Trophoblast cell (in vitro differentiated cells and primary cell): ENCODE data around the gene CCDC40.
A peak's percentile ranks its signal among the peaks of the same experiment; 100 is the strongest.

ENCODE experiments used
- DNase-seq, 2 donors: peaks; one replicate each; pipeline ENCODE4 v3.0.0-alpha.2; 2016
- H2AFZ ChIP-seq: 2 replicates; pipeline ENCODE4 v1.6.1; 2013; ENCODE audit warnings: low read length, moderate library complexity, mild to moderate bottlenecking; ENCODE audit not compliant: insufficient read depth, poor library complexity
- H2AK5ac ChIP-seq: 2 replicates; pipeline ENCODE4 v1.6.1; 2013; ENCODE audit warnings: mild to moderate bottlenecking, low read length
- H2BK120ac ChIP-seq: 2 replicates; pipeline ENCODE4 v1.6.1; 2013; ENCODE audit warnings: low read length, mild to moderate bottlenecking, moderate library complexity; ENCODE audit not compliant: insufficient read depth, poor library complexity
- H2BK12ac ChIP-seq: 2 replicates; pipeline ENCODE4 v1.6.1; 2013; ENCODE audit warnings: mild to moderate bottlenecking, low read length, moderate library complexity
- H2BK5ac ChIP-seq: 2 replicates; pipeline ENCODE4 v1.6.1; 2013; ENCODE audit warnings: low read length, low read depth, moderate library complexity, mild to moderate bottlenecking; ENCODE audit not compliant: poor library complexity
- H3K14ac ChIP-seq: 2 replicates; pipeline ENCODE4 v1.6.1; 2013; ENCODE audit warnings: mild to moderate bottlenecking, low read length
- H3K18ac ChIP-seq: 2 replicates; pipeline ENCODE4 v1.6.1; 2013; ENCODE audit warnings: mild to moderate bottlenecking, low read length
- H3K23ac ChIP-seq: 2 replicates; pipeline ENCODE4 v1.6.1; 2013; ENCODE audit warnings: low read length
- H3K27ac ChIP-seq: 2 replicates; pipeline ENCODE4 v1.5.1; 2013; ENCODE audit warnings: low read depth, mild to moderate bottlenecking, inconsistent platforms, low read length, moderate library complexity
- H3K27me3 ChIP-seq: 2 replicates; pipeline ENCODE4 v1.6.1; 2013; ENCODE audit warnings: inconsistent platforms, mild to moderate bottlenecking, low read length, moderate library complexity; ENCODE audit not compliant: insufficient read depth
- H3K36me3 ChIP-seq, 2 experiments: 1 replicate in 1 of 2; 2 replicates in 1 of 2; pipeline ENCODE4 v1.6.1; 2013; ENCODE audit warnings: low read length in 2 of 2, mild to moderate bottlenecking in 2 of 2, moderate library complexity in 1 of 2; ENCODE audit not compliant: insufficient read depth in 2 of 2, control insufficient read depth in 1 of 2
- H3K4ac ChIP-seq: 2 replicates; pipeline ENCODE4 v1.6.1; 2013; ENCODE audit warnings: low read depth, mild to moderate bottlenecking, low read length, moderate library complexity
- H3K4me1 ChIP-seq, 2 experiments: 1 replicate in 1 of 2; 2 replicates in 1 of 2; pipeline ENCODE4 v1.6.1; 2013; ENCODE audit warnings: low read length in 2 of 2, mild to moderate bottlenecking in 2 of 2, moderate library complexity in 1 of 2; ENCODE audit not compliant: insufficient read depth in 2 of 2, control insufficient read depth in 1 of 2
- H3K4me2 ChIP-seq: 2 replicates; pipeline ENCODE4 v1.6.1; 2013; ENCODE audit warnings: inconsistent platforms, mild to moderate bottlenecking, low read length, moderate library complexity
- H3K4me3 ChIP-seq: 2 replicates; pipeline ENCODE4 v1.5.1; 2013; ENCODE audit warnings: mild to moderate bottlenecking, low read depth, low read length, inconsistent platforms
- H3K79me1 ChIP-seq: one replicate; pipeline ENCODE4 v1.6.1; 2013; ENCODE audit warnings: low read length
- H3K79me2 ChIP-seq: 2 replicates; pipeline ENCODE4 v1.6.1; 2013; ENCODE audit warnings: low read length, mild to moderate bottlenecking; ENCODE audit not compliant: control insufficient read depth, insufficient read depth, poor library complexity
- H3K9ac ChIP-seq: 2 replicates; pipeline ENCODE4 v1.6.1; 2013; ENCODE audit warnings: mild to moderate bottlenecking, low read length
- H3K9me3 ChIP-seq: 2 replicates; pipeline ENCODE4 v1.6.1; 2013; ENCODE audit warnings: low read depth, mild to moderate bottlenecking, control low read depth, inconsistent platforms, low read length; ENCODE audit not compliant: insufficient read depth
- H4K12ac ChIP-seq: 2 replicates; pipeline ENCODE4 v1.6.1; 2013; ENCODE audit warnings: low read depth, mild to moderate bottlenecking, low read length, moderate library complexity
- H4K8ac ChIP-seq: 2 replicates; pipeline ENCODE4 v1.6.1; 2013; ENCODE audit warnings: low read depth, mild to moderate bottlenecking, low read length, moderate library complexity
- H4K91ac ChIP-seq: one replicate; pipeline ENCODE4 v1.6.1; 2013; ENCODE audit warnings: low read depth, mild to moderate bottlenecking, low read length, moderate library complexity
- WGBS: extraction: QIAGEN DNeasy Blood & Tissue Kit; methylation state at CpG from one replicate; pipeline ENCODE4 v1.1.7; 2013; ENCODE audit warnings: missing lambda C conversion rate; ENCODE audit not compliant: insufficient read length, insufficient coverage; ENCODE audit errors: extremely low coverage; 5-methylcytosine and 5-hydroxymethylcytosine counted together

The CCDC40 gene

GRCh38 chr17:80103449-80104085, 67.1 kb downstream of the CCDC40 start:
- Histone ChIP-seq H2BK12ac (no peak overlapping the region), H3K14ac (no peak overlapping the region), H2AK5ac (no peak overlapping the region), H3K4me3 (no peak overlapping the region), H3K27ac (no peak overlapping the region), H3K4me2 (no peak overlapping the region), H3K4ac (no peak overlapping the region), H2BK5ac (no peak overlapping the region), H2AFZ (no peak overlapping the region), H3K79me1 (peaks cover 8% of the 10 kb centered on the region), H3K9me3 (peaks cover 3% of the 10 kb centered on the region), H4K91ac (no peak overlapping the region), H4K8ac (no peak overlapping the region), H2BK120ac (no peak overlapping the region), H3K4me1 (peaks cover 12 to 21% of the 10 kb centered on the region in 2 experiments), H3K27me3 (no peaks in the 10 kb centered on the region), H3K18ac (peak overlapping the region; percentile 1), H3K9ac (no peak overlapping the region), H3K36me3 (peaks cover 0 to 3% of the 10 kb centered on the region in 2 experiments), H4K12ac (no peak overlapping the region), H3K79me2 (peaks cover 11% of the 10 kb centered on the region), H3K23ac (no peak overlapping the region)
- no CpG with 5 or more reads among the region's 19 CpGs for WGBS
- peak in 1 of 2 donors; percentile 31 for DNase-seq

- DNase-seq, result no peak
- no peak overlapping the region for H3K4ac ChIP-seq
- no peak overlapping the region for H3K27ac ChIP-seq
- H2BK120ac ChIP-seq, result no peak overlapping the region
- H4K91ac ChIP-seq, result no peak overlapping the region
- H3K4me3 ChIP-seq, result no peak overlapping the region
- no peak overlapping the region for H4K8ac ChIP-seq
- no peak overlapping the region for H3K4me2 ChIP-seq
- peaks cover 12 to 21% of the 10 kb centered on the region in 2 experiments for H3K4me1 ChIP-seq
- H4K12ac ChIP-seq, result no peak overlapping the region
- peaks cover 3% of the 10 kb centered on the region for H3K9me3 ChIP-seq
- H2BK12ac ChIP-seq, result no peak overlapping the region
- H3K9ac ChIP-seq, result no peak overlapping the region
- peaks cover 0 to 4% of the 10 kb centered on the region in 2 experiments for H3K36me3 ChIP-seq
- peaks cover 11% of the 10 kb centered on the region for H3K79me2 ChIP-seq
- H2AK5ac ChIP-seq, result peak overlapping the region; percentile 36
- no CpG with 5 or more reads among the region's 26 CpGs for WGBS
- no peak overlapping the region for H2BK5ac ChIP-seq
- H3K79me1 ChIP-seq, result peaks cover 8% of the 10 kb centered on the region
- H3K27me3 ChIP-seq, result no peaks in the 10 kb centered on the region
- H3K23ac ChIP-seq, result no peak overlapping the region
- no peak overlapping the region for H3K18ac ChIP-seq
- no peak overlapping the region for H2AFZ ChIP-seq
- H3K14ac ChIP-seq, result no peak overlapping the region
These were observed 68.0 kb downstream of the CCDC40 start for GRCh38 chr17:80104321-80104955.

GRCh38 chr17:80104956-80105375, 68.5 kb downstream of the CCDC40 start:
- no CpG with 5 or more reads among the region's 18 CpGs for WGBS

GRCh38 chr17:80105762-80106161, 69.3 kb downstream of the CCDC40 start:
- Histone ChIP-seq H3K4me2 (no peak overlapping the region), H3K79me1 (peaks cover 8% of the 10 kb centered on the region), H3K18ac (no peak overlapping the region), H3K27ac (no peak overlapping the region), H3K9me3 (peaks cover 3% of the 10 kb centered on the region), H3K23ac (no peak overlapping the region), H3K27me3 (no peaks in the 10 kb centered on the region), H2BK5ac (no peak overlapping the region), H3K4me1 (peaks cover 12 to 21% of the 10 kb centered on the region in 2 experiments), H2BK12ac (no peak overlapping the region), H4K91ac (no peak overlapping the region), H3K9ac (no peak overlapping the region), H2AFZ (no peak overlapping the region), H3K36me3 (peaks cover 0 to 4% of the 10 kb centered on the region in 2 experiments), H4K12ac (no peak overlapping the region), H3K14ac (no peak overlapping the region), H3K4ac (no peak overlapping the region), H2BK120ac (no peak overlapping the region), H2AK5ac (no peak overlapping the region), H4K8ac (no peak overlapping the region), H3K79me2 (peaks cover 11% of the 10 kb centered on the region), H3K4me3 (no peak overlapping the region)
- no CpG with 5 or more reads among the region's 29 CpGs for WGBS
- no peak for DNase-seq

More at GRCh38 chr17:80104956-80105375, 68.5 kb downstream of the CCDC40 start:
- no peak overlapping the region for H3K9ac ChIP-seq
- no peak overlapping the region for H3K4ac ChIP-seq
- H3K14ac ChIP-seq, result no peak overlapping the region
- H2BK12ac ChIP-seq, result no peak overlapping the region
- H4K8ac ChIP-seq, result no peak overlapping the region
- H3K27me3 ChIP-seq, result no peaks in the 10 kb centered on the region
- no peak overlapping the region for H3K27ac ChIP-seq
- no peak overlapping the region for H2BK120ac ChIP-seq
- H4K12ac ChIP-seq, result no peak overlapping the region
- no peak overlapping the region for H3K4me3 ChIP-seq
- no peak overlapping the region for H2AK5ac ChIP-seq
- H2AFZ ChIP-seq, result no peak overlapping the region
- H3K23ac ChIP-seq, result no peak overlapping the region
- no peak for DNase-seq
- no peak overlapping the region for H4K91ac ChIP-seq
- no peak overlapping the region for H3K18ac ChIP-seq
- peaks cover 12 to 21% of the 10 kb centered on the region in 2 experiments for H3K4me1 ChIP-seq
- peaks cover 8% of the 10 kb centered on the region for H3K79me1 ChIP-seq
- no peak overlapping the region for H2BK5ac ChIP-seq
- peaks cover 11% of the 10 kb centered on the region for H3K79me2 ChIP-seq
- peaks cover 0 to 4% of the 10 kb centered on the region in 2 experiments for H3K36me3 ChIP-seq
- no peak overlapping the region for H3K4me2 ChIP-seq
- peaks cover 3% of the 10 kb centered on the region for H3K9me3 ChIP-seq
